Body of pancreas (tissue), 4 donors: ENCODE data around the gene CDC25B.

Source experiments
- POLR2A ChIP-seq, 3 donors: fragments of 450-650 bp; IDR thresholded peaks; one replicate each; pipeline ENCODE4 v1.6.1; 2016; ENCODE audit warnings: antibody characterized with exemption in 3 of 3, mild to moderate bottlenecking in 2 of 3
- TF ChIP-seq, protein P1 (sequence below), 7 experiments: fragments of 450-650 bp in 4 of 7; fragments of 200-600 bp in 3 of 7; sonication (generic) in 3 of 7; IDR thresholded peaks; one replicate each; pipeline ENCODE4 v1.5.1; 2016 to 2019; ENCODE audit warnings: antibody characterized with exemption in 7 of 7

DNA sequence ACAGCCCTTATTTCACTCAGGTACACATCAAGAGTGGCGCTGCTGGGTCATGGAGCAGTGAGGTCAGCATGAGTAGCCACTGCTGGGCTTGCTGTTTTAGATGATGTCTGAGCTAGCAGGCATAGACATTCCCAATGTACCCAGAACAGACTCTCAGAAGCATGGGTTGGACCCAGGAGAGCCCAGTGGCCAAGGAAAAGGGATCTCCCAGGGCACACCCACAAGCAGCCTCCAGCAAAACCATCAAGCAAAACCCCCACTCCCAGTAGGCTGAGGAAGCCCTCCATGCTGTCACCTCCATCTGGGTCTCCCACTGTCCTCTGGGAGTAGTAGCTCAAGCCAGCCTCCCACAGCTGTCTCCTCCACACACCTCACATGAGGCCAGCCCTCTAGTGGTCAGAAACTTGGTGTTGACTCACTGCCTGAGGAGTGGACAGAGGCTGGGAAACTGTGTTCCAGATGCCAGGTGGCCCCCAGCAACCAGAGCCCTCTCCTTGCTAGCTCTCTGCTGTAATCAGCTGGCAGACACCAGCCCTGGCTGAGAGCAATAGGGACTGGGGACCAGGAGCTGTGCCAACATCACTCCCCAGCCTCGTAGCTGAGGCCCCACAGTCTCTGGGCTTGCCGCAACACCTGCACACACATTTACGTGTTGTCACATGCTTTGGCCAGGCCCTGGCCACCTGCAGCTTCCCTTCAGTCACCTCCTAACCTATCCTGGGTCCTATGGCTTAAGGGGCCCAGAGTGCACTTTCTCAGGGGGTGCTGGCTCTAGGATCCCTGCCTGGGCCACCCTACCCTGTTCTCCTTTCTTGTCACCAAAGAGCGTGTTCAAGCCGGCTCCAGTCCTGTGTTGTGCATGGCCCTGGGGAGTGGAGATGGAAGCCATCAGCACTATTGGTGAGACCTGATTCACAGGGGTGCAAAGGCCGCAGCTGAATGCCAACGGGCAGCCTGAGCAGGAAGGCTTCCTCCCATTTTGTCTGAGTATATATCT lies 22.3 kb downstream of the CDC25B start:
- TF ChIP-seq, protein P1, sequence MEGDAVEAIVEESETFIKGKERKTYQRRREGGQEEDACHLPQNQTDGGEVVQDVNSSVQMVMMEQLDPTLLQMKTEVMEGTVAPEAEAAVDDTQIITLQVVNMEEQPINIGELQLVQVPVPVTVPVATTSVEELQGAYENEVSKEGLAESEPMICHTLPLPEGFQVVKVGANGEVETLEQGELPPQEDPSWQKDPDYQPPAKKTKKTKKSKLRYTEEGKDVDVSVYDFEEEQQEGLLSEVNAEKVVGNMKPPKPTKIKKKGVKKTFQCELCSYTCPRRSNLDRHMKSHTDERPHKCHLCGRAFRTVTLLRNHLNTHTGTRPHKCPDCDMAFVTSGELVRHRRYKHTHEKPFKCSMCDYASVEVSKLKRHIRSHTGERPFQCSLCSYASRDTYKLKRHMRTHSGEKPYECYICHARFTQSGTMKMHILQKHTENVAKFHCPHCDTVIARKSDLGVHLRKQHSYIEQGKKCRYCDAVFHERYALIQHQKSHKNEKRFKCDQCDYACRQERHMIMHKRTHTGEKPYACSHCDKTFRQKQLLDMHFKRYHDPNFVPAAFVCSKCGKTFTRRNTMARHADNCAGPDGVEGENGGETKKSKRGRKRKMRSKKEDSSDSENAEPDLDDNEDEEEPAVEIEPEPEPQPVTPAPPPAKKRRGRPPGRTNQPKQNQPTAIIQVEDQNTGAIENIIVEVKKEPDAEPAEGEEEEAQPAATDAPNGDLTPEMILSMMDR (IDR thresholded peaks at IDR 0.05) = peak; percentile 54 to 96 (median 95)
- TF ChIP-seq POLR2A (IDR thresholded peaks at IDR 0.05) = peak in 2 of 3 donors; percentile 55 to 60
